GM12873 (cell line): ENCODE measurements around the gene STAP2.

ENCODE experiments used
- TF ChIP-seq, protein P1 (sequence below): IDR thresholded peaks from 2 replicates; pipeline ENCODE4 v1.5.1; 2012; ENCODE audit warnings: low read depth, mild to moderate bottlenecking, moderate library complexity, low read length, control low read depth; ENCODE audit not compliant: insufficient read depth; ENCODE audit errors: missing control alignments

STAP2 gene

GRCh38 chr19:4316956-4317355 lies 21.7 kb downstream of the STAP2 start:
- TF ChIP-seq, protein P1, sequence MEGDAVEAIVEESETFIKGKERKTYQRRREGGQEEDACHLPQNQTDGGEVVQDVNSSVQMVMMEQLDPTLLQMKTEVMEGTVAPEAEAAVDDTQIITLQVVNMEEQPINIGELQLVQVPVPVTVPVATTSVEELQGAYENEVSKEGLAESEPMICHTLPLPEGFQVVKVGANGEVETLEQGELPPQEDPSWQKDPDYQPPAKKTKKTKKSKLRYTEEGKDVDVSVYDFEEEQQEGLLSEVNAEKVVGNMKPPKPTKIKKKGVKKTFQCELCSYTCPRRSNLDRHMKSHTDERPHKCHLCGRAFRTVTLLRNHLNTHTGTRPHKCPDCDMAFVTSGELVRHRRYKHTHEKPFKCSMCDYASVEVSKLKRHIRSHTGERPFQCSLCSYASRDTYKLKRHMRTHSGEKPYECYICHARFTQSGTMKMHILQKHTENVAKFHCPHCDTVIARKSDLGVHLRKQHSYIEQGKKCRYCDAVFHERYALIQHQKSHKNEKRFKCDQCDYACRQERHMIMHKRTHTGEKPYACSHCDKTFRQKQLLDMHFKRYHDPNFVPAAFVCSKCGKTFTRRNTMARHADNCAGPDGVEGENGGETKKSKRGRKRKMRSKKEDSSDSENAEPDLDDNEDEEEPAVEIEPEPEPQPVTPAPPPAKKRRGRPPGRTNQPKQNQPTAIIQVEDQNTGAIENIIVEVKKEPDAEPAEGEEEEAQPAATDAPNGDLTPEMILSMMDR = no peak

DNA sequence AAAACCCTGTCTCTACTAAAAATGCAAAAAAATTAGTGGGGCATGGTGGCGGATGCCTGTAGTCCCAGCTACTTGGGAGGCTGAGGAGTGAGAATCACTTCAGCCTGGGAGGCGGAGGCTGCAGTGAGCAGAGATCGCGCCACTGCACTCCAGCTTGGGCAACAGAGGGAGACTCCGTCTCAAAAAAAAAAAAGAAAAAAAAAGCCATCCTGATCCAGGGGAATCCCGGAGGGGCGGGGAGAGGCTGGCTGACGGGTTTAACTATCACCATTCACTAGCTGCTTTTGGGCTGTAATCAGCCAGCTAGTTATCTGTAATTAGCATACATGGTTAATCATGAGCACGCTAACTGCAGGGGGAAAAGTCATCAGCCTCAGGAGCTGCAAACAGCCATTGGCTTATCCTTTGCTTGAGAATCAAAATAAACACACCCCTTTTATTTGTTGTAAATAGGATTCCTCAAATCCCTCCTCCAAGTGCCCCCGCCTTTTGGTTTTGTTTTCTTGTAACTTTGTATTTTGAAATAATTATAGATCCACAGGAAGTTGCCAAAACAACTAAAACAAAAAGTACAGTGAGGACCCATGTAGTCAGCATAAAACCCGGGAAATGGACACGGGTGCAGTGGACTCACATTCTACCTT lies 24.7 kb downstream of the STAP2 start:
- TF ChIP-seq, protein P1 = no peak

DNA sequence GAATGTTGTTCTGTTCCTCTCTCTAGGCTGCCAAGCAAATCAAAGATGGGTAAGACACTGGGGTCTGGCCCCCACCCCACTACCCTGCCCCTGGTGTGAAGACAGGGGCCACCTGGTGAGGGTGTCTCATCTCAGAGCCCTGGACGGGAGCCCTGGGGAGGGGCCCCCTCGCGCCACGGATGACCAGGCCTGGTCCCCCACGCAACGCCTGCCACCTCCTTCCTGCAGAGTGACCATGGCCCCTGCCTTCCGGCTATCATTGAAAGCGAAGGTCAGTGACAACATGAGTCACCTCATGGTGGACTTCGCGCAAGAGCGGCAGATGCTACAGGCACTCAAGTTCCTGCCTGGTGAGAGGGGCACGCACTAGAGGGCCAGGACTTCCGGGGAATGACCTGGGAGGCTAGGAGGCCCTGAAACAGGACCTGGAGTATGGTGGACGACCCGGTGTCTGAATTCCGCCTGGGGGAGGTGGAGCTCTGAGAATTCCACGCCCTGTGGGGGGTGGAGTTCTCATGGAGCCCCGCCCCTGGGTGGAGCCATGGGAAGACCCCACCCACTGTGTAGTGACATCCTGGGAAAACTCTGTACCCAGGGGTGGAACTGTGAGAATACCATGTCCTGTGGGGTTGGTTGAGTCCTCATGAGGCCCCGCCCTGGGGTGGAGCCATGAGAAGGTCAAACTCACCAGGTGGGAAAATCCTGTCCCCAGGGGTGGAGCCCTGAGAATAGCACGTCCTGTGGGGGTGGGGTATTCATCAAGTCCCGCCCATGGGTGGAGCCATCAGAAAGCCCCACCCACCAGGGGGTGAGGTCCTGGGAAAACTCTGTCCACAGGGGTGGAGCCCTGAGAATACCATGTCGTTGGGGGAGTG lies 28.1 kb downstream of the STAP2 start:
- TF ChIP-seq, protein P1 = no peak

DNA sequence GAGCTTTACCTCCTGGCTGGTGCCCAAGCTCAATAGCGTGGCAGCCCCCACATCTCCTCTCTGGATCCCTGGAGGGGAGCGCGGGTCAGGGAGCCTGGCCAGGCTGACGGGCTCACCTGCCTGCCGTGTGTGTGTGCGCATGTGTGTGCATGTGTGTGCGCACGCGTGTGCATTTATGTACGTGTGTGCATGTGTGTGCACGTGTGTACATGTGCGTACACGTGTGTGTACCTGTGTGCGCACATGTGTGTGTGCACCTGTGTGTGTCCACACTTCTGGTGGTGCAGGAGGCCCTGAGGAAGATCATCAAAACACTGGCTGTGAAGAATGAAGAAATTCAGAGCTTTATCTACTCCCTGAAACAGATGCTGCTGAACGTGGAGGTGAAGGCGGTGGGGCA lies 33.0 kb downstream of the STAP2 start:
- TF ChIP-seq, protein P1 = no peak

GRCh38 chr19:4305257-4305612 lies 33.4 kb downstream of the STAP2 start:
- TF ChIP-seq, protein P1 = no peak

- TF ChIP-seq, protein P1 = no peak
These were observed 33.9 kb downstream of the STAP2 start, which contains the start of gene FSD1 for GRCh38 chr19:4304538-4305256. Gene FSD1, plus strand, starts transcription at chr19:4304598. Its CDS starts 149 bp downstream, at chr19:4304747.
